Calu3 (cell line): ENCODE measurements around the gene REN. TPM values are rescaled to one million over a fixed set of nuclear protein-coding genes. Genes with fewer than 3 reads are reported as not detected.

Experiments used
- BruUV-seq: library from RNA; stranded (reverse); fragments of 400-500 nt; replicated peaks from 2 replicates; lab custom pipeline; 2021; lab: Mats Ljungman, UMichigan
- CTCF ChIA-PET: fragments of 300-600 bp; sonication (Branson Sonifier 250); formaldehyde crosslinking; loops from one replicate; lab custom pipeline; 2022; ENCODE audit warnings: antibody characterized with exemption; lab: Charles Lee
- DNase-seq: peaks from one replicate; pipeline ENCODE4 v3.0.0; 2022
- H3K27ac Mint-ChIP-seq: one replicate; pipeline ENCODE4 v1.8.0; 2022; ENCODE audit warnings: mixed read lengths; ENCODE audit not compliant: unreplicated experiment
- H3K27me3 Mint-ChIP-seq: one replicate; pipeline ENCODE4 v1.8.0; 2022; ENCODE audit warnings: mixed read lengths; ENCODE audit not compliant: unreplicated experiment
- H3K36me3 Mint-ChIP-seq: one replicate; pipeline ENCODE4 v1.8.0; 2022; ENCODE audit warnings: mild to moderate bottlenecking, moderate library complexity, mixed read lengths; ENCODE audit not compliant: insufficient read depth, unreplicated experiment
- H3K4me1 Mint-ChIP-seq: one replicate; pipeline ENCODE4 v1.8.0; 2022; ENCODE audit warnings: mild to moderate bottlenecking, low read depth, mixed read lengths; ENCODE audit not compliant: unreplicated experiment
- H3K4me3 Mint-ChIP-seq: one replicate; pipeline ENCODE4 v1.8.0; 2022; ENCODE audit warnings: mild to moderate bottlenecking, low read depth, moderate library complexity, mixed read lengths; ENCODE audit not compliant: unreplicated experiment
- H3K9me3 Mint-ChIP-seq: one replicate; pipeline ENCODE4 v1.8.0; 2022; ENCODE audit warnings: low read depth, mixed read lengths; ENCODE audit not compliant: unreplicated experiment
- intact Hi-C: fragments of 100-400 bp; cut with micrococcal nuclease; formaldehyde crosslinking; loops from one replicate; pipeline ENCODE4 v1.10.0; 2022; ENCODE audit not compliant: unreplicated experiment
- total RNA-seq: library from RNA; stranded (reverse); gene quantifications from 2 replicates; pipeline ENCODE4 v1.2.3, GENCODE V29; 2022
- TF ChIP-seq, protein P1 (sequence below): fragments of 200-600 bp; IDR thresholded peaks from one replicate; pipeline ENCODE4 v1.8.0; 2022; ENCODE audit warnings: antibody characterized with exemption; ENCODE audit not compliant: unreplicated experiment

Gene REN
- total RNA-seq, 1 experiment from 2014 or later: not detected

DNA sequence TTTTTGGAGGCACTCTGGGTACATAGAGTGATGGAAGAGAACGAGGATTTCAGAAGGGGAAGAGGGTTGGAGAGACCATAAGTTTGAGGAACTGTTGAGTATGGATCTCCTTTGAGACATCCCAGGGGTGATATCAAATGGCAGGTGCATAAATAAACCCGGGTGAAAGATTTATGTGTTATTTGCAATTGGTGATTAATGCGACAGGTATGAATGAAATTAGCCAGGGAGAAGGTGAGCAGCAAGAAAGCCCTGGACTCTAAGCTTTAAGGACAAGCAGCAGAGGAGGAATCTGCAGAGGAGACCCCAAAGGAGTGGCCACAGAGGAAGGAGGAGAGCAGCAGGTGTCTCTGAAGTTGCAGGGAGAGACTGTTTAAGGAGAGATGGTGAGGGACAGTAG is 8.8 kb upstream of the REN start:
- Mint-ChIP-seq H3K9me3 (no peaks in the 10 kb centered on the region), H3K4me1 (no peaks in the 10 kb centered on the region), H3K27me3 (no peaks in the 10 kb centered on the region), H3K36me3 (peaks cover 8% of the 10 kb centered on the region), H3K27ac (no peak overlapping the region), H3K4me3 (no peak overlapping the region)
- no TSS peak for BruUV-seq
- intact Hi-C loops: no loop called here
- DNase-seq: no peak
- TF ChIP-seq, protein P1, sequence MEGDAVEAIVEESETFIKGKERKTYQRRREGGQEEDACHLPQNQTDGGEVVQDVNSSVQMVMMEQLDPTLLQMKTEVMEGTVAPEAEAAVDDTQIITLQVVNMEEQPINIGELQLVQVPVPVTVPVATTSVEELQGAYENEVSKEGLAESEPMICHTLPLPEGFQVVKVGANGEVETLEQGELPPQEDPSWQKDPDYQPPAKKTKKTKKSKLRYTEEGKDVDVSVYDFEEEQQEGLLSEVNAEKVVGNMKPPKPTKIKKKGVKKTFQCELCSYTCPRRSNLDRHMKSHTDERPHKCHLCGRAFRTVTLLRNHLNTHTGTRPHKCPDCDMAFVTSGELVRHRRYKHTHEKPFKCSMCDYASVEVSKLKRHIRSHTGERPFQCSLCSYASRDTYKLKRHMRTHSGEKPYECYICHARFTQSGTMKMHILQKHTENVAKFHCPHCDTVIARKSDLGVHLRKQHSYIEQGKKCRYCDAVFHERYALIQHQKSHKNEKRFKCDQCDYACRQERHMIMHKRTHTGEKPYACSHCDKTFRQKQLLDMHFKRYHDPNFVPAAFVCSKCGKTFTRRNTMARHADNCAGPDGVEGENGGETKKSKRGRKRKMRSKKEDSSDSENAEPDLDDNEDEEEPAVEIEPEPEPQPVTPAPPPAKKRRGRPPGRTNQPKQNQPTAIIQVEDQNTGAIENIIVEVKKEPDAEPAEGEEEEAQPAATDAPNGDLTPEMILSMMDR: no peak
- CTCF ChIA-PET: interaction anchor here (0.5 to 1.7 kb wide), 6 partner anchors 13 to 656 kb away, joined by 3 to 11 read pairs (median 4); no protein-coding TSS in a partner anchor

DNA sequence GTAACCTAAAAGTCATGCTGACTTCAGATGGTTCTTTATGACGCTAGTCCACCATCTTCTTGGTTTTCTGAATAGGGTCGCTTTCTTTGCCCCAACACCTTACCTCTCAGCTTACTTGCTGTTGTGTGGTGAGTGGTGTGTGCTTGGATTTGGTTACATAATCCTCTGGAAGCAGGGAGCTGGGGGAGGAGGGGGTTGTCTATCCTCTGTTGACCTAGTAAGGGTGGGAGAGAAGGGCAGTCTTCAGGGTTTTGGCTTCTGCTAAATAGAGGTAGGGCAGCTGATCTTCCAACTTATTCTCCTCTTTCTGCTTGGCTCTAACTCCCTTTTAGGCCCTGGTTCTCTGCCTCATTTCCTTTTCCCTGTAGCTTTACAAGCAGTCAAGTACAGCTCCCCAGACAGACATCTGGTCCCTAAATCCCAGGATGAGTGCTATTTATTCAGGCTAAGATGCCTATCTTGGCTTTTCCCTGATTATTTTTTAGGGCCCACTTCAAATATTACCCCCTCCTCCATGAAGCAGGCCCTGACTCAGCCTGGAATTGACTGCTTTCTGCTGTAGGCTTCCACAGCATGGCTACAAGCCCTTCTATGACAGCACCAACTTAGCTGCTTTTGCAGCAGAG is 6.4 kb upstream of the REN start:
- peaks cover 8% of the 10 kb centered on the region for H3K36me3 Mint-ChIP-seq
- H3K27me3 Mint-ChIP-seq: no peaks in the 10 kb centered on the region
- H3K4me3 Mint-ChIP-seq: no peak overlapping the region
- intact Hi-C loops: no loop called here
- no peaks in the 10 kb centered on the region for H3K4me1 Mint-ChIP-seq
- no TSS peak for BruUV-seq
- no peak for DNase-seq
- TF ChIP-seq, protein P1: no peak
- peak overlapping the region; percentile 84 for H3K27ac Mint-ChIP-seq
- H3K9me3 Mint-ChIP-seq: peaks cover under 1% of the 10 kb centered on the region
- CTCF ChIA-PET: interaction anchor here (1.3 to 3.0 kb wide), 2 partner anchors 16 to 26 kb away, joined by 3 to 12 read pairs; no protein-coding TSS in a partner anchor

DNA sequence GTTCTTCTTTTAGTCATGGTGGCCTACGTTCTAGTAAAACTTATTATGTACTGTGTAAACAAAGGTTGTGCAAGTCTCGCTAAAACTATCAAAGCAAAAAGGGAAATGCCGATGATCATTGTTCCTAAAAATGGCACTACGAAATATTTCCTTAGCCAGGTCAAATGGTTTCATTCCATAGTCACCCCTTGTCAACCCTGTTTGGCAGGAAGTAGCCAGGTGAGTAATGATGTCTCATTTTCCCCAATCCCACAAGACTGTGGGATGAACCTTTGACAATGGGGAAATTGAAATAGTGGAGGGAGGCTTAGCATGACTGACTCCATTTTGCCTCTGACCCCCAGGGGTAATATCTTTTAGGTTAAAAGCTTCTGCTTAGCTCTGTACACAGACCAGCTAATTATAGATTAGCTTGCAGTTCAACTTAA is 5.6 kb upstream of the REN start:
- TF ChIP-seq, protein P1: no peak
- peaks cover 8% of the 10 kb centered on the region for H3K36me3 Mint-ChIP-seq
- peak; percentile 73 for DNase-seq
- peak overlapping the region; percentile 45 for H3K4me3 Mint-ChIP-seq
- peak overlapping the region; percentile 84 for H3K27ac Mint-ChIP-seq
- H3K27me3 Mint-ChIP-seq: no peaks in the 10 kb centered on the region
- CTCF ChIA-PET: interaction anchor here (1.3 to 3.0 kb wide), 2 partner anchors 17 to 27 kb away, joined by 3 to 12 read pairs; no protein-coding TSS in a partner anchor
- intact Hi-C loops: no loop called here
- H3K9me3 Mint-ChIP-seq: peaks cover 3% of the 10 kb centered on the region
- H3K4me1 Mint-ChIP-seq: no peaks in the 10 kb centered on the region
- no TSS peak for BruUV-seq

DNA sequence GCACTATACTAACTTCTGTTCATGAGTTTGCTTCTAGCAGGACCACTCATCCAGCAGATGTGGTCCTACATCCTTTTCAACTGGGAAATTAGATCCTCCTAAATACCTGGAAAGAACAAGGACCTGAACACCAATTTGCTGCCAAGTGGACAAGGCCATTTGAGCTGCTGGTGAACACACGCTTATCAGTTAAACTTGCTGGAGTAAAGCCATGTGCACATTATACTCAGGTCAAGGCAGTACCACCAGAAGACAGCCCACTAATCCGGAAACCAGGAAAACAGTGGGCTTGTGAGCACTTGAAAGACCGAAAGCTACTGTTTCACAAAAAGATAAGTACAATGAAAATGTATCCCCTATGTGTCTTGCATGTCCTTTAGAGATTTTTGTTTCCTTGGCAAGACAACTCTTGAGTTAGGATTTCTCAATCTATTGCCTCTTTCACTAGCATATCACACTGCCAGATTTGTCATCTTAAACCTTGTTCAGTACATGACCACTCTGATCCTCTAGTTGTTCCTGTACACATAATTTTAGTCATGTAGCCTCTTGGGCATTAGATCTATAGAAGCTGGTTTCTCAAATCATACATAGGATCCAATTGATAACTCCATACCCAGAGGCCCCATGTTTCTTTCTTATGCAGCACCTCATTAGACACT is 4.5 kb upstream of the REN start:
- TF ChIP-seq, protein P1: no peak
- intact Hi-C loops: no loop called here
- CTCF ChIA-PET: interaction anchor here (3.0 kb wide), 1 partner anchor 28 kb away, joined by 12 read pairs; no protein-coding TSS in a partner anchor
- DNase-seq: no peak
- Mint-ChIP-seq H3K4me3 (no peak overlapping the region), H3K27ac (peak overlapping the region; percentile 21), H3K36me3 (peaks cover 8% of the 10 kb centered on the region), H3K4me1 (no peaks in the 10 kb centered on the region), H3K27me3 (no peaks in the 10 kb centered on the region), H3K9me3 (peaks cover 3% of the 10 kb centered on the region)
- BruUV-seq: no TSS peak
